Naive thymus-derived CD4-positive, alpha-beta T cell (primary cell): Measurements from ENCODE around the gene EXPH5. TPM values are rescaled to one million over a fixed set of nuclear protein-coding genes. Genes with fewer than 3 reads are reported as not detected.

ENCODE experiments used
- ATAC-seq: fragments of 150-1000 bp; cut with Tn5 transposase; 2 replicates; pipeline ENCODE4 v1.10.0; 2021; ENCODE audit warnings: mild to moderate bottlenecking, moderate library complexity
- CTCF ChIA-PET: fragments of 350-600 bp; sonication (Branson Sonifier 250); formaldehyde crosslinking; loops from one replicate; lab custom pipeline; 2021; ENCODE audit warnings: antibody characterized with exemption; lab: Charles Lee
- POLR2A ChIA-PET: fragments of 350-600 bp; sonication (Branson Sonifier 250); formaldehyde crosslinking; loops from one replicate; lab custom pipeline; 2021; ENCODE audit warnings: antibody characterized with exemption, inconsistent platforms; lab: Charles Lee
- DNase-seq, 9 donors: peaks; one replicate each; pipeline versions ENCODE4 v3.0.0 to v3.0.0-alpha.2; 2020 to 2022; ENCODE audit warnings: mixed read lengths in 1 of 9
- H3K27ac ChIP-seq: one replicate; pipeline ENCODE4 v1.7.0; 2013; ENCODE audit warnings: mild to moderate bottlenecking, low read depth, low read length, moderate library complexity
- H3K27me3 ChIP-seq, 2 donors: one replicate each; pipeline ENCODE4 v1.7.0; 2013; ENCODE audit warnings: low read length in 2 of 2, mild to moderate bottlenecking in 2 of 2, moderate library complexity in 2 of 2; ENCODE audit not compliant: control insufficient read depth in 2 of 2, insufficient read depth in 2 of 2
- H3K36me3 ChIP-seq, 3 experiments: 1 replicate in 2 of 3; 2 replicates in 1 of 3; pipeline ENCODE4 v1.7.0; 2013; ENCODE audit warnings: low read length in 3 of 3, mild to moderate bottlenecking in 3 of 3, moderate library complexity in 1 of 3; ENCODE audit not compliant: insufficient read depth in 3 of 3, control insufficient read depth in 2 of 3
- H3K4me1 ChIP-seq, 2 donors: one replicate each; pipeline ENCODE4 v1.7.0; 2013; ENCODE audit warnings: low read length in 2 of 2, mild to moderate bottlenecking in 2 of 2, moderate library complexity in 1 of 2; ENCODE audit not compliant: control insufficient read depth in 2 of 2, insufficient read depth in 2 of 2
- H3K4me3 ChIP-seq: 2 replicates; pipeline ENCODE4 v1.7.0; 2013; ENCODE audit warnings: mild to moderate bottlenecking, low read length
- H3K9me3 ChIP-seq, 3 experiments: 1 replicate in 2 of 3; 2 replicates in 1 of 3; pipeline ENCODE4 v1.7.0; 2013; ENCODE audit warnings: low read length in 3 of 3; ENCODE audit not compliant: control insufficient read depth in 2 of 3
- H3K27ac Mint-ChIP-seq, 9 donors: one replicate each; pipeline ENCODE4 v1.8.0; 2020 to 2022; ENCODE audit warnings: mixed read lengths in 9 of 9, mild to moderate bottlenecking in 8 of 9, moderate library complexity in 5 of 9, inconsistent platforms in 2 of 9
- H3K27me3 Mint-ChIP-seq, 5 donors: one replicate each; pipeline ENCODE4 v1.8.0; 2021 to 2022; ENCODE audit warnings: mixed read lengths in 5 of 5, mild to moderate bottlenecking in 1 of 5
- H3K36me3 Mint-ChIP-seq, 5 donors: one replicate each; pipeline ENCODE4 v1.8.0; 2020 to 2022; ENCODE audit warnings: mixed read lengths in 5 of 5, mild to moderate bottlenecking in 3 of 5, inconsistent platforms in 1 of 5
- H3K4me1 Mint-ChIP-seq, 7 donors: one replicate each; pipeline ENCODE4 v1.8.0; 2020 to 2022; ENCODE audit warnings: mixed read lengths in 7 of 7, mild to moderate bottlenecking in 3 of 7, inconsistent platforms in 1 of 7
- H3K4me3 Mint-ChIP-seq, 10 donors: one replicate each; pipeline ENCODE4 v1.8.0; 2020 to 2022; ENCODE audit warnings: mild to moderate bottlenecking in 10 of 10, mixed read lengths in 10 of 10, moderate library complexity in 6 of 10, inconsistent platforms in 2 of 10
- H3K9me3 Mint-ChIP-seq, 11 donors: one replicate each; pipeline ENCODE4 v1.8.0; 2020 to 2022; ENCODE audit warnings: mixed read lengths in 11 of 11, mild to moderate bottlenecking in 4 of 11, inconsistent platforms in 1 of 11, moderate library complexity in 1 of 11
- intact Hi-C, 2 donors: fragments of 100-400 bp; cut with micrococcal nuclease; formaldehyde crosslinking; loops; one replicate each; pipeline ENCODE4 v1.15.1; 2023
- polyA plus RNA-seq, 2 donors: library from polyadenylated mRNA; unstranded; fragments of 300-500 nt; fragmentation: Illumina TruSeq; gene quantifications; one replicate each; pipeline ENCODE4 v1.2.3, GENCODE V29; 2021
- total RNA-seq, 6 experiments: library from RNA in 5 of 6; stranded (reverse) in 5 of 6; gene quantifications; 1 replicate in 5 of 6; 2 replicates in 1 of 6; pipeline ENCODE4 v1.2.3 and lab custom pipeline; 2021 to 2026

EXPH5 gene
- total and polyA plus RNA-seq, 7 experiments from 2014 or later: 0.90 to 8.3 (median 3.2) TPM

DNA sequence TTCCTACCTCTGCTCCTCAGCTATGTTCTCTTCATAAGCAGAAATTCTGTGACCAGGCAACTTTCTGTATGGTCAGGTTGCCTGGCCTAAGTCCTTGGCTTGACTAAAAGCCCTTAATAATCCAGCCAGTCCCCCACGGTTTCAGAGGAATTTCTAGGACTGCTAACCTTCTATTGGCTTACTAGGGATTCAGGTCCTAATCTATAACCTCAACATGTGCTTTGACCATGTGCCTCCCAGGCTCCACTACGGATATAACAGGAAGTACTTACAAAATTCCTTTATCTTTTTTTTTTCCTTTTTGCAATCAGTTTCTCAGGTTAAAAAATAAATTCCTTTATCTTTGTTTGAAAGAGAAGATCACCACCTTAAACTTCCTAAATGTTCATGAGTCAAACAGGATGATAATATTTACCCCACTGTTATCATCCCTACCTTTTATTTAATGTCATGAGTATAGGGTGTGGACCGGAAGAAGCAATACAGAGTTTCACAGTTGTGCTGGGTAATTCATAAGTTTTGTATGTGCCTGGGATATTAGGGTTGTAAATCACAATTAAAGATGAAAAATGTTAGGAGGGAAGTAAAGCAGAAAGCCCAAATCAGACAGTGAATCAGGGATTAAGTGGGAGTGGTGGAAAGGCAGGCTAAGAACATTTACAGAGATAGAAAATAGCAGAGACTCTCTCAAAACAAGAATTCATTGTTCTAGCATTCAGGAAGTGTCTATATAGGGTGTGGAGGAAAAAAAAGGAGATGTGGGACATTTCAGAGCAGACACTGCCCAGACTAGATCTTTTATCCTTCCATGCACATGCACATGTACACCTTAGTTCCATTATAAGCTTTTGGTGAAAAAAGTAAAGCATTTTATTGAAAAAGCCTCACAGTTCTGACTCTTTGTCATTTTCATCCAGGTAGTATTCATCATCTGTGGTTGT is 84.6 kb downstream of the EXPH5 start:
- Mint-ChIP-seq H3K9me3 (peaks cover 0 to 3% (median 0%) of the 10 kb centered on the region in 11 donors), H3K27ac (no peak overlapping the region), H3K36me3 (peaks cover 1 to 26% (median 10%) of the 10 kb centered on the region in 5 donors), H3K4me3 (no peak overlapping the region), H3K27me3 (peaks cover 0 to 5% (median 0%) of the 10 kb centered on the region in 5 donors), H3K4me1 (no peaks in the 10 kb centered on the region)
- Histone ChIP-seq H3K27ac (no peak overlapping the region), H3K9me3 (no peaks in the 10 kb centered on the region), H3K4me3 (no peak overlapping the region), H3K27me3 (no peaks in the 10 kb centered on the region), H3K36me3 (peaks cover 0 to 5% (median 0%) of the 10 kb centered on the region in 3 experiments), H3K4me1 (no peaks in the 10 kb centered on the region)
- ChIA-PET POLR2A (interaction anchor here (0.6 kb wide), 1 partner anchor 17 kb away, joined by 3 read pairs; no protein-coding TSS in a partner anchor), CTCF (no interaction called here)
- no peak for ATAC-seq
- no peak for DNase-seq
- intact Hi-C loops: no loop called here

DNA sequence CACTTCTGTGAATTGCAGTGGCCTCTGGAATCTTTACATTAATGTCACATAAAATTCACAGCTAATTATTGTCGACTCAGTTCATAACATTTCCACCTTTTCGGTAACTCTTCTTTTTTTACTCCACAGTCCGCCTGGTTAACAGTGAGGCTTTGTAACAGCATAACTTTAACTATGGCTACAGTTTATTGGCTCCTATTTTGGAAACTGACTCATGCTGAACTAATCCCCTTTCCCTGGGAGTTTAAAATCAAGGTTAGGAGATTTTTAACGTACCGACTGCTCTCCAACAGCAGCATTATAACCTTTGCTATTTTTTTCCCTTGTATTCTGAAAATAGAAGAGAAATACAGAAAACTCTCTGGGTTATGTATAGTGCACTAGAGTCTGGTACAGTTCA is 92.2 kb downstream of the EXPH5 start:
- ChIA-PET POLR2A (no interaction called here), CTCF (no interaction called here)
- H3K27me3 ChIP-seq: no peaks in the 10 kb centered on the region
- H3K27me3 Mint-ChIP-seq: peaks cover 0 to 6% (median 0%) of the 10 kb centered on the region in 5 donors
- peak overlapping the region in 1 of 9 donors; percentile 38 for H3K27ac Mint-ChIP-seq
- no peaks in the 10 kb centered on the region for H3K9me3 ChIP-seq
- no peaks in the 10 kb centered on the region for H3K9me3 Mint-ChIP-seq
- DNase-seq (no peak), ATAC-seq (no peak)
- H3K4me3 Mint-ChIP-seq: no peak overlapping the region
- H3K4me3 ChIP-seq: no peak overlapping the region
- peaks cover 8 to 15% (median 14%) of the 10 kb centered on the region in 7 donors for H3K4me1 Mint-ChIP-seq
- no peak overlapping the region for H3K27ac ChIP-seq
- H3K4me1 ChIP-seq: peaks cover 0 to 3% of the 10 kb centered on the region in 2 donors
- H3K36me3 Mint-ChIP-seq: peaks cover 0 to 6% (median 0%) of the 10 kb centered on the region in 5 donors
- intact Hi-C loops: no loop called here
- no peaks in the 10 kb centered on the region for H3K36me3 ChIP-seq

DNA sequence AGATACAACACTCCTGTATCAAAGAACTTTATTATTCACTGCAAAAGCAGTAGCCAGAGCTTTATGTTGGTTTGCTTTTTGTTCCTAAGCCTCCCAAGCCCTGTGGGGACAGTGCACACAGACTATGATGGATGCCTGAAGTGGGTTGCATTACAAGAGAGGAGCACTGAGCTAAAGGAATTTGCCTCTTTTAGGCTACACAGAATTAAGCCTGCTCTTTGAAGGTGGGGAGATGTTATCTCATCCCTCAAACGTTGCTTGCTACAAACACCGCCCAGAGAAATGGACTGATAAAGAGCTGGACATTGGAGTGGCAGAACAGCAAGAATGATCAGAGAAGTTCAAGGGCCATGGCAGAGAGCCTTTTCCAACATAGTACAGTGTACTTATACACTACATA is 92.8 kb downstream of the EXPH5 start:
- POLR2A ChIA-PET: no interaction called here

DNA sequence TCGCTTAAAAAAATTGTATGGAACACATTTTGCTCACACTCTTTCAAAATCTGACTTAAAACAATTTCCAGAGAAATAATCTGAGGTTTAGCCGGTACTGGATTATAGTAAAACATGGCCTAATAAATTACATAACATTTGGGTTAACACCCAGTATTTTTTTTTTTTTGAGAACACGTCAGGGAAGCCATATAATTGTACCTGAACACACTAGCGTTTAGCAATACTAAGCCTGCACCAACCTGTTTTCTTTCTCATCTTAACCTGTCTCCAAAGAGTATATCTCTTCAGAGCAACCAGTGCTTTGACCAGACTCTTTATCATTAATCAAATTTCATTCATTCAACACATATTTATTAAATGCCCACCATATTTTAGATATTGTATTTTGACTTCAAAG is 93.4 kb downstream of the EXPH5 start:
- CTCF ChIA-PET: no interaction called here
- H3K4me1 ChIP-seq: peaks cover 0 to 3% of the 10 kb centered on the region in 2 donors
- no peak for DNase-seq
- Mint-ChIP-seq H3K4me1 (peaks cover 8 to 20% (median 19%) of the 10 kb centered on the region in 7 donors), H3K27me3 (peaks cover 0 to 6% (median 0%) of the 10 kb centered on the region in 5 donors), H3K4me3 (peak overlapping the region in 5 of 10 donors; percentile 20 to 67 (median 58)), H3K36me3 (peaks cover 0 to 6% (median 0%) of the 10 kb centered on the region in 5 donors), H3K9me3 (no peaks in the 10 kb centered on the region), H3K27ac (peak overlapping the region in 7 of 9 donors; percentile 12 to 82 (median 54))
- ATAC-seq: no peak
- H3K9me3 ChIP-seq: no peaks in the 10 kb centered on the region
- intact Hi-C loops: no loop called here
- H3K27me3 ChIP-seq: no peaks in the 10 kb centered on the region
- H3K36me3 ChIP-seq: no peaks in the 10 kb centered on the region
- POLR2A ChIA-PET: no interaction called here
- no peak overlapping the region for H3K27ac ChIP-seq
- no peak overlapping the region for H3K4me3 ChIP-seq

More for the DNA sequence above, 92.8 kb downstream of the EXPH5 start:
- intact Hi-C loops: no loop called here
- Histone ChIP-seq H3K27me3 (no peaks in the 10 kb centered on the region), H3K9me3 (no peaks in the 10 kb centered on the region), H3K27ac (no peak overlapping the region), H3K4me1 (peaks cover 0 to 3% of the 10 kb centered on the region in 2 donors), H3K4me3 (no peak overlapping the region), H3K36me3 (no peaks in the 10 kb centered on the region)
- ATAC-seq: no peak
- peaks cover 0 to 6% (median 0%) of the 10 kb centered on the region in 5 donors for H3K27me3 Mint-ChIP-seq
- no peaks in the 10 kb centered on the region for H3K9me3 Mint-ChIP-seq
- H3K36me3 Mint-ChIP-seq: peaks cover 0 to 6% (median 0%) of the 10 kb centered on the region in 5 donors
- peak overlapping the region in 2 of 10 donors; percentile 20 to 63 for H3K4me3 Mint-ChIP-seq
- H3K4me1 Mint-ChIP-seq: peaks cover 8 to 20% (median 19%) of the 10 kb centered on the region in 7 donors
- no peak for DNase-seq
- H3K27ac Mint-ChIP-seq: peak overlapping the region in 4 of 9 donors; percentile 14 to 59 (median 52)
- CTCF ChIA-PET: no interaction called here

DNA sequence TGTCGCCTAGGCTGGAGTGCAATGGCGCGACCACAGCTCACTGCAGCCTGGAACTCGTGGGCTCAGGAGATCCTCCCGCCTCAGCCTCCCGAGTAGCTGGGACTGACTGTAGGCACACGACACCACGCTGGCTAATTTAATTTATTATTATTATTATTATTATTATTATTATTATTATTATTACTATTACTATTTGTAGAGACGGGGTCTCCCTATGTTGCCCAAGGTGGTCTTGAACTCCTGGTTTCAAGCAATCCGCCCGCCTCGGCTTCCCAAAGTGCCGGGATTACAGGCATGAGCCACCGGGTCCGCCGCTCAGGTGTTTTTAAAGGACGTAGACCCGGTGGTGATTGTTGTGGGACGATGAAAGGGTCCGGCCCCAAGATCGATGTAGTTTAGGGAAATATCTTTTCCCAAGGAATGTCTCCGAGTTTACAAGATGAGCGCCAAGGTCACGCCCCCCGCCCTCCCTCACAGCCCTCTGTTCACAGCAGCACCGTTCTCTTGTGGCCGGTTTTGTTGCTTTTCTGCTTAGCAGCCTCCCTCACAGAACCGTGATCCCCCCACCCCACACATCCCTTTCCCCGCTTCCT is 94.7 kb downstream of the EXPH5 start:
- Mint-ChIP-seq H3K27ac (peak overlapping the region; percentile 82 to 97 (median 87)), H3K4me1 (peaks cover 8 to 31% (median 24%) of the 10 kb centered on the region in 7 donors), H3K27me3 (peaks cover 0 to 3% (median 0%) of the 10 kb centered on the region in 5 donors), H3K4me3 (peak overlapping the region; percentile 75 to 97 (median 87)), H3K9me3 (no peaks in the 10 kb centered on the region), H3K36me3 (peaks cover 0 to 14% (median 0%) of the 10 kb centered on the region in 5 donors)
- Histone ChIP-seq H3K27ac (peak overlapping the region; percentile 87), H3K4me3 (peak overlapping the region; percentile 77), H3K27me3 (no peaks in the 10 kb centered on the region), H3K9me3 (no peaks in the 10 kb centered on the region), H3K4me1 (peaks cover 0 to 3% of the 10 kb centered on the region in 2 donors), H3K36me3 (no peaks in the 10 kb centered on the region)
- ATAC-seq (no peak), DNase-seq (no peak)
- ChIA-PET POLR2A (interaction anchor here (0.9 kb wide), 1 partner anchor 375 kb away, joined by 3 read pairs; no protein-coding TSS in a partner anchor), CTCF (no interaction called here)
- intact Hi-C loops: loop anchor here (5.0 to 10.0 kb wide), 5 partner anchors 374 to 1042 kb away; partner anchors contain the start of genes ALKBH8 (in 2 of the 2), ACAT1 (in 1 of the 2), CUL5 (in 1 of the 2) and CWF19L2 (in 1 of the 2)
